C4-2B (cell line): Measurements from ENCODE around the gene SLC10A7.

ENCODE experiments used
- ZFX ChIP-seq: fragments of 450-650 bp; IDR thresholded peaks from 2 replicates; pipeline ENCODE4 v1.6.1; 2017
- TF ChIP-seq, protein P1 (sequence below): fragments of 450-650 bp; conservative IDR thresholded peaks from 2 replicates; pipeline ENCODE4 v1.5.1; 2017; ENCODE audit warnings: mild to moderate bottlenecking

DNA sequence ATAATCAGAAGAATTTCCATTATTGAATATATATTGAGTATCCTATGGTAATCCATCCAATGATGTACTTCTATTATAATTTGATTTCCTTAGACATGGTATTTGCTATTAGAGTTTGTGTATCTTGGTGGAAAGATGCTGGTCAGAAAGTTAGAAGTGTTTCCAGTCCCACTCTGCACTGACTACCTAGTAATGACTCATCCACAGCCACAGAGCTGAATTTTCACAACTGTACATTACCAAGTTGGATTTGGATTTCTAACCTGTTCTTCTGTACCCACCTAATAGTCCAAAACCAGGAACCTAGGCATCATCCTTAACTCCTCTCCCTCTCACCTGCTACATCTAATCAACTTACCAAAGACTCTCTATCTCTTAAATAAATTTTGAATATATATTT is 162.0 kb downstream of the SLC10A7 start:
- TF ChIP-seq, protein P1, sequence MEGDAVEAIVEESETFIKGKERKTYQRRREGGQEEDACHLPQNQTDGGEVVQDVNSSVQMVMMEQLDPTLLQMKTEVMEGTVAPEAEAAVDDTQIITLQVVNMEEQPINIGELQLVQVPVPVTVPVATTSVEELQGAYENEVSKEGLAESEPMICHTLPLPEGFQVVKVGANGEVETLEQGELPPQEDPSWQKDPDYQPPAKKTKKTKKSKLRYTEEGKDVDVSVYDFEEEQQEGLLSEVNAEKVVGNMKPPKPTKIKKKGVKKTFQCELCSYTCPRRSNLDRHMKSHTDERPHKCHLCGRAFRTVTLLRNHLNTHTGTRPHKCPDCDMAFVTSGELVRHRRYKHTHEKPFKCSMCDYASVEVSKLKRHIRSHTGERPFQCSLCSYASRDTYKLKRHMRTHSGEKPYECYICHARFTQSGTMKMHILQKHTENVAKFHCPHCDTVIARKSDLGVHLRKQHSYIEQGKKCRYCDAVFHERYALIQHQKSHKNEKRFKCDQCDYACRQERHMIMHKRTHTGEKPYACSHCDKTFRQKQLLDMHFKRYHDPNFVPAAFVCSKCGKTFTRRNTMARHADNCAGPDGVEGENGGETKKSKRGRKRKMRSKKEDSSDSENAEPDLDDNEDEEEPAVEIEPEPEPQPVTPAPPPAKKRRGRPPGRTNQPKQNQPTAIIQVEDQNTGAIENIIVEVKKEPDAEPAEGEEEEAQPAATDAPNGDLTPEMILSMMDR, result no peak
- no peak for TF ChIP-seq ZFX
